IMR-90 (cell line): ENCODE measurements around the gene RECQL5. TPM values are rescaled to one million over a fixed set of nuclear protein-coding genes. Genes with fewer than 3 reads are reported as not detected.
A peak's percentile ranks its signal among the peaks of the same experiment; 100 is the strongest.

ENCODE experiments used
- ATAC-seq: fragments of 200-7000 bp; cut with Tn5 transposase; 2 replicates; pipeline ENCODE4 v1.9.1; 2020; ENCODE audit warnings: low read depth, mild to moderate bottlenecking, moderate library complexity
- BruUV-seq: library from RNA; stranded (reverse); fragments of 400-500 nt; replicated peaks from 2 replicates; lab custom pipeline; 2021; lab: Mats Ljungman, UMichigan
- CTCF ChIA-PET: fragments of 300-600 bp; formaldehyde crosslinking; extraction: SDS; loops from one replicate; lab custom pipeline; 2021; ENCODE audit warnings: antibody characterized with exemption; lab: Yijun Ruan, JAX
- POLR2A ChIA-PET: fragments of 300-600 bp; sonication (Branson Sonifier 250); formaldehyde crosslinking; loops from one replicate; lab custom pipeline; 2022; ENCODE audit warnings: antibody characterized with exemption; ENCODE audit not compliant: unreplicated experiment; lab: Charles Lee
- DNase-seq: peaks from one replicate; pipeline ENCODE4 v3.0.0; 2013
- H2AFZ ChIP-seq: replicated peaks from 2 replicates; pipeline ENCODE3; 2013; ENCODE audit warnings: low read length, mild to moderate bottlenecking; ENCODE audit not compliant: poor library complexity
- H2AK5ac ChIP-seq: 2 replicates; pipeline ENCODE4 v1.6.1; 2013; ENCODE audit warnings: low read depth, low read length, inconsistent platforms
- H2AK9ac ChIP-seq: replicated peaks from 2 replicates; pipeline ENCODE3; 2013; ENCODE audit warnings: mild to moderate bottlenecking, low read depth, low read length, moderate library complexity; ENCODE audit not compliant: poor library complexity
- H2BK120ac ChIP-seq: 2 replicates; pipeline ENCODE4 v1.6.1; 2013; ENCODE audit warnings: low read depth, low read length, inconsistent platforms
- H2BK15ac ChIP-seq: 3 replicates; pipeline ENCODE4 v1.6.1; 2013; ENCODE audit warnings: low read depth, low read length, inconsistent platforms
- H2BK20ac ChIP-seq: 2 replicates; pipeline ENCODE4 v1.6.1; 2013; ENCODE audit warnings: low read depth, mild to moderate bottlenecking, inconsistent platforms, low read length, moderate library complexity
- H2BK5ac ChIP-seq: 2 replicates; pipeline ENCODE4 v1.6.1; 2013; ENCODE audit warnings: mild to moderate bottlenecking, low read depth, low read length, inconsistent platforms; ENCODE audit not compliant: poor library complexity, severe bottlenecking
- H3K14ac ChIP-seq: replicated peaks from 2 replicates; pipeline ENCODE4 v1.6.1; 2013; ENCODE audit warnings: low read depth, low read length, inconsistent platforms
- H3K18ac ChIP-seq: 2 replicates; pipeline ENCODE4 v1.6.1; 2013; ENCODE audit warnings: low read depth, low read length, control low read depth
- H3K23ac ChIP-seq: 2 replicates; pipeline ENCODE4 v1.6.1; 2013; ENCODE audit warnings: low read depth, low read length, inconsistent platforms
- H3K27ac ChIP-seq: 2 replicates; pipeline ENCODE4 v1.5.1; 2013; ENCODE audit warnings: mild to moderate bottlenecking, control low read depth, low read length; ENCODE audit not compliant: insufficient read depth
- H3K27me3 ChIP-seq: 2 replicates; pipeline ENCODE4 v1.6.1; 2013; ENCODE audit warnings: low read length; ENCODE audit not compliant: control insufficient read depth, insufficient read depth
- H3K36me3 ChIP-seq: 2 replicates; pipeline ENCODE4 v1.6.1; 2013; ENCODE audit warnings: low read length, mixed read lengths; ENCODE audit not compliant: control insufficient read depth, insufficient read depth
- H3K4ac ChIP-seq: 2 replicates; pipeline ENCODE4 v1.6.1; 2013; ENCODE audit warnings: low read depth, low read length, inconsistent platforms
- H3K4me1 ChIP-seq: 2 replicates; pipeline ENCODE4 v1.6.1; 2013; ENCODE audit warnings: low read length, mixed read lengths; ENCODE audit not compliant: control insufficient read depth, insufficient read depth
- H3K4me2 ChIP-seq: 2 replicates; pipeline ENCODE4 v1.6.1; 2013; ENCODE audit warnings: low read depth, mild to moderate bottlenecking, control low read depth, low read length, moderate library complexity
- H3K4me3 ChIP-seq: 2 replicates; pipeline ENCODE4 v1.5.1; 2013; ENCODE audit warnings: low read depth, mild to moderate bottlenecking, control low read depth, low read length, moderate library complexity; ENCODE audit not compliant: insufficient read depth
- H3K56ac ChIP-seq: 2 replicates; pipeline ENCODE4 v1.6.1; 2013; ENCODE audit warnings: low read length, inconsistent platforms; ENCODE audit not compliant: insufficient read depth; ENCODE audit errors: extremely low read depth
- H3K79me1 ChIP-seq, 2 experiments: 2 replicates each; pipeline ENCODE4 v1.6.1; 2013; ENCODE audit warnings: low read length in 2 of 2, inconsistent platforms in 1 of 2, low read depth in 1 of 2
- H3K9ac ChIP-seq: 2 replicates; pipeline ENCODE4 v1.6.1; 2013; ENCODE audit warnings: low read depth, low read length, control low read depth
- H3K9me1 ChIP-seq: 2 replicates; pipeline ENCODE4 v1.6.1; 2013; ENCODE audit warnings: low read length, inconsistent platforms; ENCODE audit not compliant: insufficient read depth
- H3K9me3 ChIP-seq: 2 replicates; pipeline ENCODE4 v1.6.1; 2013; ENCODE audit warnings: low read length; ENCODE audit not compliant: control insufficient read depth, insufficient read depth
- H4K20me1 ChIP-seq: 2 replicates; pipeline ENCODE4 v1.6.1; 2013; ENCODE audit warnings: low read length, inconsistent platforms; ENCODE audit not compliant: insufficient read depth
- H4K5ac ChIP-seq: 2 replicates; pipeline ENCODE4 v1.6.1; 2013; ENCODE audit warnings: mild to moderate bottlenecking, low read depth, low read length, control low read depth
- H4K8ac ChIP-seq, 2 experiments: 2 replicates each; pipeline ENCODE4 v1.6.1; 2013; ENCODE audit warnings: low read depth in 2 of 2, low read length in 2 of 2, control low read depth in 1 of 2, inconsistent platforms in 1 of 2
- H4K91ac ChIP-seq: 2 replicates; pipeline ENCODE4 v1.6.1; 2013; ENCODE audit warnings: low read depth, low read length, inconsistent platforms; ENCODE audit not compliant: insufficient read depth
- CEBPB ChIP-seq: IDR thresholded peaks from 2 replicates; pipeline ENCODE4 v1.6.1; 2012; ENCODE audit warnings: low read depth, low read length, improper control_type of control experiment
- WGBS, 2 experiments: methylation state at CpG; one replicate each; pipeline versions ENCODE4 v1.1.5 to v1.1.7; 2013; ENCODE audit warnings: missing lambda C conversion rate in 2 of 2; ENCODE audit not compliant: insufficient read length in 1 of 2; ENCODE audit errors: extremely low coverage in 2 of 2; 5-methylcytosine and 5-hydroxymethylcytosine counted together
- dilution Hi-C: fragments of 300-500 bp; cut with HindIII; formaldehyde crosslinking; loops from one replicate; pipeline ENCODE4 v1.14.3; 2018; ENCODE audit warnings: low sequenced_read_pairs; ENCODE audit not compliant: unreplicated experiment
- in situ Hi-C: fragments of 300-500 bp; cut with MboI; formaldehyde crosslinking; loops from 3 replicates; pipeline ENCODE4 v1.14.3; 2019; ENCODE audit warnings: low sequenced_read_pairs, inconsistent platforms, mixed read lengths
- intact Hi-C: fragments of 100-400 bp; cut with micrococcal nuclease; formaldehyde crosslinking; loops from 2 replicates; pipeline ENCODE4 v1.10.0; 2022
- polyA plus RNA-seq, 3 experiments: library from polyadenylated mRNA; depleted of rRNA; stranded (reverse); fragments of >200 nt; gene quantifications; 2 replicates each; pipeline ENCODE4 v1.2.3, GENCODE V29; 2012; ENCODE audit warnings: low replicate concordance in 1 of 3
- total RNA-seq: library from RNA; depleted of rRNA; stranded (reverse); fragments of >200 nt; gene quantifications from 2 replicates; pipeline ENCODE4 v1.2.3, GENCODE V29; 2012
- TF ChIP-seq, protein P1 (sequence below): conservative IDR thresholded peaks from 2 replicates; pipeline ENCODE4 v1.5.1; 2012; ENCODE audit warnings: mild to moderate bottlenecking, low read depth, low read length, improper control_type of control experiment

RECQL5 gene
- total and polyA plus RNA-seq, 2 of the 4 experiments (the other 2 are of a cell fraction), result 7.3 to 23.7 TPM

DNA sequence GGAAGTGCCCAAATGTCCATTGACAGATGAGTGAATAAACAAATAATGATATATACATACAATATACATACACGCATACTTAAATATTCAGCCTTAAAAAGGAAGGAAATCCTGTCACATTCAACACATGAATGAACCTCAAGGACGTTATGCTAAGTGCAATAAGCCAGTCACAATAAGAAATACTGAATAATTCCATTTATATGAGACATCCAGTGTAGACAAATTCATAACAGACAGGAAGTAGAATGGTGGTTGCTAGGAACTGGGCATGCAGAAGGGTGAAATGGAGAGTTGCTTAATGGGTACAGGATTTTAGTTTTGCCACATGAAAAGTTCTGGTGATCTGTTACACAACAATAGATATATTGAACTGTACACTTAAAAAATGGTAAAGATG lies 45.5 kb upstream of the RECQL5 start:
- Histone ChIP-seq H2AK5ac (no peak overlapping the region), H4K91ac (no peak overlapping the region), H3K23ac (no peak overlapping the region), H3K4ac (no peak overlapping the region), H3K27ac (no peak overlapping the region), H3K4me3 (no peak overlapping the region), H3K56ac (no peak overlapping the region), H2BK120ac (no peak overlapping the region), H3K36me3 (peaks cover 11% of the 10 kb centered on the region), H3K27me3 (peaks cover 2% of the 10 kb centered on the region; the same call in 1 of the 2 replicates), H4K5ac (no peak overlapping the region), H3K14ac (no peak overlapping the region), H4K8ac (no peak overlapping the region), H2AK9ac (no peak overlapping the region), H4K20me1 (no peaks in the 10 kb centered on the region), H3K18ac (no peak overlapping the region), H2BK15ac (no peak overlapping the region), H2BK5ac (no peak overlapping the region), H3K79me1 (0 out of 4 replicates have a peak, but pooled peaks cover 0 to under 1% of the 10 kb centered on the region in 2 experiments), H3K9ac (no peak overlapping the region), H2AFZ (no peak overlapping the region), H3K9me1 (no peaks in the 10 kb centered on the region), H3K4me2 (no peak overlapping the region), H3K4me1 (no peaks in the 10 kb centered on the region), H3K9me3 (no peaks in the 10 kb centered on the region), H2BK20ac (no peak overlapping the region)
- BruUV-seq, result no TSS peak
- in situ Hi-C loops (no loop called here), dilution Hi-C loops (no loop called here), intact Hi-C loops (no loop called here)
- WGBS, 2 experiments, result no CpG with 5 or more reads among the region's 2 CpGs
- TF ChIP-seq, protein P1, sequence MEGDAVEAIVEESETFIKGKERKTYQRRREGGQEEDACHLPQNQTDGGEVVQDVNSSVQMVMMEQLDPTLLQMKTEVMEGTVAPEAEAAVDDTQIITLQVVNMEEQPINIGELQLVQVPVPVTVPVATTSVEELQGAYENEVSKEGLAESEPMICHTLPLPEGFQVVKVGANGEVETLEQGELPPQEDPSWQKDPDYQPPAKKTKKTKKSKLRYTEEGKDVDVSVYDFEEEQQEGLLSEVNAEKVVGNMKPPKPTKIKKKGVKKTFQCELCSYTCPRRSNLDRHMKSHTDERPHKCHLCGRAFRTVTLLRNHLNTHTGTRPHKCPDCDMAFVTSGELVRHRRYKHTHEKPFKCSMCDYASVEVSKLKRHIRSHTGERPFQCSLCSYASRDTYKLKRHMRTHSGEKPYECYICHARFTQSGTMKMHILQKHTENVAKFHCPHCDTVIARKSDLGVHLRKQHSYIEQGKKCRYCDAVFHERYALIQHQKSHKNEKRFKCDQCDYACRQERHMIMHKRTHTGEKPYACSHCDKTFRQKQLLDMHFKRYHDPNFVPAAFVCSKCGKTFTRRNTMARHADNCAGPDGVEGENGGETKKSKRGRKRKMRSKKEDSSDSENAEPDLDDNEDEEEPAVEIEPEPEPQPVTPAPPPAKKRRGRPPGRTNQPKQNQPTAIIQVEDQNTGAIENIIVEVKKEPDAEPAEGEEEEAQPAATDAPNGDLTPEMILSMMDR, result no peak
- TF ChIP-seq CEBPB, result peak; percentile 21; the same call in 1 of the 2 replicates
- no peak for DNase-seq
- POLR2A ChIA-PET, result no interaction called here
- no peak for ATAC-seq
- CTCF ChIA-PET, result no interaction called here
